ENCODE data around the gene CDH4.

The CDH4 gene

DNA sequence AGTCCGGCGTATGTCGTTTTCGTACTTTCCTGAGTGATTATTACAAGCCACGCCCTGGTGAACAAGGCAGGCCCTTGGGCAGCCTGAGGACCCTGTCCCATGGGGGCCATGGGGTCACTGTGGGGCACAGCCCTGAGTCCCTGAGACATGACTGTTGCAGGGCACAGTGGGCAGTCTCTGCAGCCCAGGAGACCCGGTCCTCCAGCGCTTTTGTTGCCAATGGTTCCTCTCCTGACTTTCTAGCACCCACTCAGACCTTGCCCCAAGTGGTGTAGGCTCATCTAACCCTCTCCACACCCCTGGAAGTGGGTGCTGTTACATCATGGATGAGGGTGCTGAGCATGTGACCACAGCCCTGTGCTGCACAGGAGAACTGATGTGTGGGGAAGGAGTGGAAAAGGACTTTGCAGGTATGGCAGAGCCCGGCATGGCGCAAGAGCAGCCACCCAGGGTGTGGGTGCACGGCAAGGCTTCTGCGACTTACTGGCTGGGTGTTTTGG lies 494.1 kb downstream of the CDH4 start:
- no peaks in the 10 kb centered on the region for H3K79me1 ChIP-seq (ENCODE audit: low read length)
- H3K18ac ChIP-seq (ENCODE audit: low read length): no peak overlapping the region
- H3K4me3 ChIP-seq (ENCODE audit: low read length): no peak overlapping the region
- no peaks in the 10 kb centered on the region for H3K36me3 ChIP-seq (ENCODE audit: control insufficient read depth, insufficient read depth, low read length)
- no peaks in the 10 kb centered on the region for H3K27me3 ChIP-seq (ENCODE audit: insufficient read depth, low read length, poor library complexity)
- H3K79me2 ChIP-seq (ENCODE audit: control insufficient read depth, insufficient read depth, low read length): no peaks in the 10 kb centered on the region
- no peak overlapping the region for H2BK120ac ChIP-seq (ENCODE audit: low read depth, low read length)
- no peak overlapping the region for H2BK15ac ChIP-seq (replicated peaks; ENCODE audit: low read depth)
- H4K5ac ChIP-seq (ENCODE audit: low read length): no peak overlapping the region
- DNase-seq: no peak
- no peak overlapping the region for H3K56ac ChIP-seq (ENCODE audit: low read length)
- H2BK5ac ChIP-seq (ENCODE audit: low read length): no peak overlapping the region
- H3K4me2 ChIP-seq (ENCODE audit: low read length): no peak overlapping the region
- H2AK5ac ChIP-seq (ENCODE audit: low read length): no peak overlapping the region
- no CpG with 5 or more reads among the region's 11 CpGs for WGBS (ENCODE audit: extremely low coverage, insufficient coverage, low lambda C conversion rate)
- H3K27ac ChIP-seq (ENCODE audit: low read depth, low read length): no peak overlapping the region
- H3K4ac ChIP-seq (ENCODE audit: low read depth, low read length): no peak overlapping the region
- H3K23ac ChIP-seq (ENCODE audit: low read length): no peak overlapping the region
- no peak overlapping the region for H4K8ac ChIP-seq (ENCODE audit: low read depth, low read length)
- no peak overlapping the region for H3K9ac ChIP-seq (ENCODE audit: low read length)
- no peaks in the 10 kb centered on the region for H3K4me1 ChIP-seq (ENCODE audit: control insufficient read depth, low read depth, low read length)

DNA sequence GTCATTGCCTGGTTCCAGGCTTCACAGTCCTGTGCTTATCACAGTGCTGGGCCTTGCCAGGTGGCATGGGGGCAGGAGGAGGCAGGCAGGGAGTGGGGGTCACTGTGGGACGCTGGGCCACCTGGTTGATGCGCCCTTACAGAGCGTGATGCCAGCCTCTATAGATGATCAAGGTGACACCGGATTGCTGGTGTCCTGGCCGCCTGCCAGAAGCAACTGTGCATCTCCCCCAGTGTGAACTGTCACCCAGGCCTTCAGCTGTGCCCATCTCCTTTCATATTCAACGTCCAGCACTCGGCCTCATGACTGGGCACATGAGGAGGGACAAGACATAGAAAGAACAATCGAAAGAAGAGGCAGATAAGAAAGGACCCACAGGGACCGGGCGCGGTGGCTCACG lies 494.7 kb downstream of the CDH4 start:
- no peak for DNase-seq
- Histone ChIP-seq H3K18ac (ENCODE audit: low read length) (no peak overlapping the region), H3K27me3 (ENCODE audit: insufficient read depth, low read length, poor library complexity) (no peaks in the 10 kb centered on the region), H3K79me1 (ENCODE audit: low read length) (no peaks in the 10 kb centered on the region), H2BK5ac (ENCODE audit: low read length) (no peak overlapping the region), H3K79me2 (ENCODE audit: control insufficient read depth, insufficient read depth, low read length) (no peaks in the 10 kb centered on the region), H3K27ac (ENCODE audit: low read depth, low read length) (no peak overlapping the region), H3K9ac (ENCODE audit: low read length) (no peak overlapping the region), H3K4ac (ENCODE audit: low read depth, low read length) (no peak overlapping the region), H2BK15ac (replicated peaks; ENCODE audit: low read depth) (no peak overlapping the region), H3K4me2 (ENCODE audit: low read length) (no peak overlapping the region), H3K4me1 (ENCODE audit: control insufficient read depth, low read depth, low read length) (no peaks in the 10 kb centered on the region), H3K4me3 (ENCODE audit: low read length) (no peak overlapping the region), H4K8ac (ENCODE audit: low read depth, low read length) (no peak overlapping the region), H4K5ac (ENCODE audit: low read length) (no peak overlapping the region), H3K36me3 (ENCODE audit: control insufficient read depth, insufficient read depth, low read length) (no peaks in the 10 kb centered on the region), H3K23ac (ENCODE audit: low read length) (no peak overlapping the region), H2AK5ac (ENCODE audit: low read length) (no peak overlapping the region), H2BK120ac (ENCODE audit: low read depth, low read length) (no peak overlapping the region), H3K56ac (ENCODE audit: low read length) (no peak overlapping the region)
- no CpG with 5 or more reads among the region's 12 CpGs for WGBS (ENCODE audit: extremely low coverage, insufficient coverage, low lambda C conversion rate)

DNA sequence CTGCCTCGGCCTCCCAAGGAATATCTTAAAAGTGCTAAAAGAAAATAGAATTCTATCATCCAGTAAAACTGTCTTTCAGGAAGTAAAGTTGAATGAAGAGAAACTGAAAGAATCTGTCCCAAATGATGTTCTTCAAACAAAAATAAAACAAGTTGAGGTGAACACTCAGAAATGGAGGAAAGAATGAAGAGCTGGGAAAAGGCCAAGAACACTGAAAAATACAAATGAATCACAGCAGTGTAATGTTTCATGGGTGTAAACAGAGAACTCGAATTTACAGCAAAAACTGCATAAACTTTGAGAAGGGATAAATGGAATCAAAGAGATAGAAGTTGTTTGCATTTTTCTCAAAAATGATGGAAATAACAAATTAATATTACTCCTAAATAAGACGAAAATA lies 496.3 kb downstream of the CDH4 start:
- Histone ChIP-seq H3K4ac (ENCODE audit: low read depth, low read length) (no peak overlapping the region), H4K8ac (ENCODE audit: low read depth, low read length) (no peak overlapping the region), H2BK120ac (ENCODE audit: low read depth, low read length) (no peak overlapping the region), H3K4me2 (ENCODE audit: low read length) (no peak overlapping the region), H3K23ac (ENCODE audit: low read length) (no peak overlapping the region), H2AK5ac (ENCODE audit: low read length) (no peak overlapping the region), H3K56ac (ENCODE audit: low read length) (no peak overlapping the region), H3K18ac (ENCODE audit: low read length) (no peak overlapping the region), H2BK15ac (replicated peaks; ENCODE audit: low read depth) (no peak overlapping the region), H2BK5ac (ENCODE audit: low read length) (no peak overlapping the region), H3K4me1 (ENCODE audit: control insufficient read depth, low read depth, low read length) (no peaks in the 10 kb centered on the region), H4K5ac (ENCODE audit: low read length) (no peak overlapping the region), H3K4me3 (ENCODE audit: low read length) (no peak overlapping the region), H3K79me1 (ENCODE audit: low read length) (no peaks in the 10 kb centered on the region), H3K27ac (ENCODE audit: low read depth, low read length) (no peak overlapping the region), H3K27me3 (ENCODE audit: insufficient read depth, low read length, poor library complexity) (no peaks in the 10 kb centered on the region), H3K9ac (ENCODE audit: low read length) (no peak overlapping the region), H3K79me2 (ENCODE audit: control insufficient read depth, insufficient read depth, low read length) (no peaks in the 10 kb centered on the region), H3K36me3 (ENCODE audit: control insufficient read depth, insufficient read depth, low read length) (no peaks in the 10 kb centered on the region)
- no peak for DNase-seq
- WGBS (ENCODE audit: extremely low coverage, insufficient coverage, low lambda C conversion rate): no CpG with 5 or more reads among the region's 3 CpGs

DNA sequence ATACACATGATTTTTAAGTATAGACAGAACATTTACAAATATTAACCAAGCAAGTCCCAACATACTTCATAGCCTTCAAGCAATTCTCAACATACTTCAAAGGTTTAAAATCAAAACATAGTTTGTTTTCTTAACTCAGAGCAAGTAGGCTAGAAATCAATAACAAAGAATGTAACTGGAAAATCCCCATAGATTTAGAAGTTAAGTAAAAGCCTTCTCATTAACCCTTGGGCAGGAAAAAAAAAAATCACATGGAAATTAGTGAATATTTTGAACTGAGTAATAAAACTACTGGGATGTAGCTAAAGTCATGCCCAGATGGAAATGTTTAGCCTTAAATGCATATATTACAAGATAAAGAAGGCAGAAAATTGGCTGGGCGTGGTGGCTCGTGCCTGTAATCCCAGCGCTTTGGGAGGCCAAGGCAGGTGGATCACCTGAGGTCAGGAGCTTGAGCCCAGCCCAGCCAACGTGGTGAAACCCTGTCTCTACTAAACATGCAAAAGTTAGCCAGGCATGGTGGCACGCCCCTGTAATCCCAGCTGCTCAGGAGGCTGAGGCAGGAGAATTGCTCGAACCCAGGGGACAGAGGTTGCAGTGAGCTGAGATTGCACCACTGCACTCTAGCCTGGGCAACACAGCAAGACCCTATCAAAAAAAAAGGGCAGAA lies 497.5 kb downstream of the CDH4 start:
- Histone ChIP-seq H3K9ac (ENCODE audit: low read length) (no peak overlapping the region), H2BK15ac (replicated peaks; ENCODE audit: low read depth) (no peak overlapping the region), H4K5ac (ENCODE audit: low read length) (no peak overlapping the region), H3K4me3 (ENCODE audit: low read length) (no peak overlapping the region), H3K4me1 (ENCODE audit: control insufficient read depth, low read depth, low read length) (no peaks in the 10 kb centered on the region), H3K23ac (ENCODE audit: low read length) (no peak overlapping the region), H2AK5ac (ENCODE audit: low read length) (no peak overlapping the region), H3K79me1 (ENCODE audit: low read length) (no peaks in the 10 kb centered on the region), H3K36me3 (ENCODE audit: control insufficient read depth, insufficient read depth, low read length) (no peaks in the 10 kb centered on the region), H2BK5ac (ENCODE audit: low read length) (no peak overlapping the region), H3K56ac (ENCODE audit: low read length) (no peak overlapping the region), H4K8ac (ENCODE audit: low read depth, low read length) (no peak overlapping the region), H3K18ac (ENCODE audit: low read length) (no peak overlapping the region), H3K4ac (ENCODE audit: low read depth, low read length) (no peak overlapping the region), H3K4me2 (ENCODE audit: low read length) (no peak overlapping the region), H3K27ac (ENCODE audit: low read depth, low read length) (no peak overlapping the region), H3K79me2 (ENCODE audit: control insufficient read depth, insufficient read depth, low read length) (no peaks in the 10 kb centered on the region), H3K27me3 (ENCODE audit: insufficient read depth, low read length, poor library complexity) (no peaks in the 10 kb centered on the region), H2BK120ac (ENCODE audit: low read depth, low read length) (no peak overlapping the region)
- WGBS (ENCODE audit: extremely low coverage, insufficient coverage, low lambda C conversion rate): no CpG with 5 or more reads among the region's 6 CpGs
- DNase-seq: no peak

DNA sequence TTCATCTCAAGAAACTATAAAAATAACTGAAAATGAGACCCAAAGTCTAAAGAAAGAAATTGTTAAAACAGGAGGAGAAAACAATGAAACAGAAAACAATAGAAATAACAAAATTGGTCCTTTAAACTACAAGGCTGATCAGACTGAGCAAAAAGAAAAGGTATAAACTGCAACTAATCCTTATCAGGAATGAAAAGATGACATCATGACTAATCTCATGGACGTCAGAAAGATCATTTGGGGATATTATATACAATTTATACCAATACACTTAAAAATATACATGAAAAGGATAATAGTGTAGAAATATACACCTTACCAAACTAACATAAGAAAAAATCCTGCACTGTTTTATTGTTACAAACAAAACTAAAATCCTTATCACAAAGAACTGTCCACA lies 498.0 kb downstream of the CDH4 start:
- Histone ChIP-seq H3K79me1 (ENCODE audit: low read length) (no peaks in the 10 kb centered on the region), H3K9ac (ENCODE audit: low read length) (no peak overlapping the region), H3K36me3 (ENCODE audit: control insufficient read depth, insufficient read depth, low read length) (no peaks in the 10 kb centered on the region), H2BK5ac (ENCODE audit: low read length) (no peak overlapping the region), H3K27me3 (ENCODE audit: insufficient read depth, low read length, poor library complexity) (no peaks in the 10 kb centered on the region), H2AK5ac (ENCODE audit: low read length) (no peak overlapping the region), H3K4me2 (ENCODE audit: low read length) (no peak overlapping the region), H2BK15ac (replicated peaks; ENCODE audit: low read depth) (no peak overlapping the region), H3K4ac (ENCODE audit: low read depth, low read length) (no peak overlapping the region), H3K27ac (ENCODE audit: low read depth, low read length) (no peak overlapping the region), H3K23ac (ENCODE audit: low read length) (no peak overlapping the region), H3K4me3 (ENCODE audit: low read length) (no peak overlapping the region), H3K18ac (ENCODE audit: low read length) (no peak overlapping the region), H3K56ac (ENCODE audit: low read length) (no peak overlapping the region), H4K5ac (ENCODE audit: low read length) (no peak overlapping the region), H2BK120ac (ENCODE audit: low read depth, low read length) (no peak overlapping the region), H3K4me1 (ENCODE audit: control insufficient read depth, low read depth, low read length) (no peaks in the 10 kb centered on the region), H4K8ac (ENCODE audit: low read depth, low read length) (no peak overlapping the region), H3K79me2 (ENCODE audit: control insufficient read depth, insufficient read depth, low read length) (no peaks in the 10 kb centered on the region)
- DNase-seq: no peak
- WGBS (ENCODE audit: extremely low coverage, insufficient coverage, low lambda C conversion rate): no CpG with 5 or more reads among the region's 1 CpG

DNA sequence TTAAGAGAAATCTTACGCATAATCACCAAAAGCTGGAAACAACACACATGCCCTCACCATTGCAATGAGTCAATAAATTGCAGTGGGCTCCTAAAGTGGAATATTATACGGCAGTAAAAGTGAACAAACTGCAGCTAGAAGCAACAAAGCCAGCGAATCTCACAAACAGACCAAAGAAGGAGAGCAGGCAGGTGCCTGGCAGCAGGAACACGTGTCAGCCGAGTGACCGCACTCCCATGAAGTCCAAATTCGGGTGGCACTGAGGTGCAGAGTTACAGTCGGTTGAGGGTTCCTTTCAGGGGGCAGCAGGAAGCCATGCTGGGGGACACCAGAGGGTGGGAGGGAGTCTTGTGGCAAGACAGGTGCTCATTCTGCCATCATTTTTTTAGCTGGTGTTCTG lies 500.5 kb downstream of the CDH4 start:
- Histone ChIP-seq H3K4me2 (ENCODE audit: low read length) (no peak overlapping the region), H3K79me1 (ENCODE audit: low read length) (no peaks in the 10 kb centered on the region), H3K27ac (ENCODE audit: low read depth, low read length) (peak overlapping the region; percentile 64), H3K4me3 (ENCODE audit: low read length) (no peak overlapping the region), H3K4ac (ENCODE audit: low read depth, low read length) (no peak overlapping the region), H3K79me2 (ENCODE audit: control insufficient read depth, insufficient read depth, low read length) (no peaks in the 10 kb centered on the region), H2BK15ac (replicated peaks; ENCODE audit: low read depth) (no peak overlapping the region), H3K36me3 (ENCODE audit: control insufficient read depth, insufficient read depth, low read length) (no peaks in the 10 kb centered on the region), H3K4me1 (ENCODE audit: control insufficient read depth, low read depth, low read length) (no peaks in the 10 kb centered on the region), H3K23ac (ENCODE audit: low read length) (no peak overlapping the region), H4K8ac (ENCODE audit: low read depth, low read length) (no peak overlapping the region), H2AK5ac (ENCODE audit: low read length) (no peak overlapping the region), H3K9ac (ENCODE audit: low read length) (no peak overlapping the region), H3K27me3 (ENCODE audit: insufficient read depth, low read length, poor library complexity) (no peaks in the 10 kb centered on the region), H3K56ac (ENCODE audit: low read length) (no peak overlapping the region), H2BK120ac (ENCODE audit: low read depth, low read length) (no peak overlapping the region), H3K18ac (ENCODE audit: low read length) (no peak overlapping the region), H4K5ac (ENCODE audit: low read length) (no peak overlapping the region), H2BK5ac (ENCODE audit: low read length) (no peak overlapping the region)
- no CpG with 5 or more reads among the region's 8 CpGs for WGBS (ENCODE audit: extremely low coverage, insufficient coverage, low lambda C conversion rate)
- DNase-seq: no peak

Measured in mesendoderm (in vitro differentiated cells).